DOHH2 (cell line): ENCODE results near the gene CHFR.
"Not testable (repeated sequence)": the region's sequence is repeated elsewhere in the genome, so short reads cannot be mapped to it uniquely, and the experiment has no call there.

ENCODE experiments used
- H3F3A ChIP-seq: fragments of 200-600 bp; sonication (generic), shearing (Covaris generic); 2 replicates; pipeline ENCODE4 v1.6.0; 2016; ENCODE audit warnings: antibody characterized with exemption, mild to moderate bottlenecking; ENCODE audit not compliant: control insufficient read depth, insufficient read depth
- H3K27ac ChIP-seq: fragments of 200-600 bp; sonication (generic); 2 replicates; pipeline ENCODE4 v1.5.1; 2014; ENCODE audit warnings: low read depth, mild to moderate bottlenecking, low read length, moderate library complexity
- H3K27me3 ChIP-seq: fragments of 200-600 bp; sonication (generic); 2 replicates; pipeline ENCODE4 v1.6.1; 2014; ENCODE audit warnings: mild to moderate bottlenecking, low read length, mixed read lengths; ENCODE audit not compliant: control insufficient read depth
- H3K36me3 ChIP-seq: fragments of 200-600 bp; sonication (generic); 2 replicates; pipeline ENCODE4 v1.6.1; 2014; ENCODE audit warnings: mild to moderate bottlenecking, low read length, moderate library complexity, mixed read lengths; ENCODE audit not compliant: control insufficient read depth
- H3K4me1 ChIP-seq: fragments of 200-600 bp; sonication (generic); 2 replicates; pipeline ENCODE4 v1.6.1; 2014; ENCODE audit warnings: mild to moderate bottlenecking, low read length, mixed read lengths; ENCODE audit not compliant: control insufficient read depth
- H3K4me2 ChIP-seq: fragments of 200-600 bp; sonication (generic); 2 replicates; pipeline ENCODE4 v1.6.0; 2014; ENCODE audit warnings: mild to moderate bottlenecking, low read length, moderate library complexity
- H3K4me3 ChIP-seq: fragments of 200-600 bp; sonication (generic); 2 replicates; pipeline ENCODE4 v1.5.1; 2014; ENCODE audit warnings: mild to moderate bottlenecking, low read length, mixed read lengths
- H3K79me2 ChIP-seq: fragments of 200-600 bp; sonication (generic); 2 replicates; pipeline ENCODE4 v1.6.1; 2014; ENCODE audit warnings: mild to moderate bottlenecking, low read length, mixed read lengths; ENCODE audit not compliant: control insufficient read depth
- H3K9me2 ChIP-seq: fragments of 200-600 bp; sonication (generic); replicated peaks from 2 replicates; pipeline ENCODE4 v1.6.1; 2014; ENCODE audit warnings: mild to moderate bottlenecking, low read length, mixed read lengths; ENCODE audit not compliant: control insufficient read depth
- H3K9me3 ChIP-seq: fragments of 200-600 bp; sonication (generic); 2 replicates; pipeline ENCODE4 v1.6.1; 2014; ENCODE audit warnings: antibody characterized with exemption, low read length, mixed read lengths; ENCODE audit not compliant: control insufficient read depth, insufficient read depth
- H4K20me1 ChIP-seq: fragments of 200-600 bp; sonication (generic); 2 replicates; pipeline ENCODE4 v1.6.0; 2014; ENCODE audit warnings: low read depth, mild to moderate bottlenecking, antibody characterized with exemption, low read length, moderate library complexity; ENCODE audit not compliant: control insufficient read depth, insufficient read depth
- EZH2phosphoT487 ChIP-seq: fragments of 200-600 bp; sonication (generic); IDR thresholded peaks from 2 replicates; pipeline ENCODE4 v1.6.1; 2017; ENCODE audit warnings: borderline replicate concordance, mild to moderate bottlenecking, antibody characterized with exemption, low read length, moderate library complexity, mixed read lengths
- TF ChIP-seq, protein P1 (sequence below): fragments of 200-600 bp; sonication (generic); IDR thresholded peaks from one replicate; pipeline ENCODE4 v1.5.1; 2014; ENCODE audit warnings: antibody characterized with exemption, mild to moderate bottlenecking, low read depth, low read length; ENCODE audit not compliant: poor library complexity, severe bottlenecking

The CHFR gene

DNA sequence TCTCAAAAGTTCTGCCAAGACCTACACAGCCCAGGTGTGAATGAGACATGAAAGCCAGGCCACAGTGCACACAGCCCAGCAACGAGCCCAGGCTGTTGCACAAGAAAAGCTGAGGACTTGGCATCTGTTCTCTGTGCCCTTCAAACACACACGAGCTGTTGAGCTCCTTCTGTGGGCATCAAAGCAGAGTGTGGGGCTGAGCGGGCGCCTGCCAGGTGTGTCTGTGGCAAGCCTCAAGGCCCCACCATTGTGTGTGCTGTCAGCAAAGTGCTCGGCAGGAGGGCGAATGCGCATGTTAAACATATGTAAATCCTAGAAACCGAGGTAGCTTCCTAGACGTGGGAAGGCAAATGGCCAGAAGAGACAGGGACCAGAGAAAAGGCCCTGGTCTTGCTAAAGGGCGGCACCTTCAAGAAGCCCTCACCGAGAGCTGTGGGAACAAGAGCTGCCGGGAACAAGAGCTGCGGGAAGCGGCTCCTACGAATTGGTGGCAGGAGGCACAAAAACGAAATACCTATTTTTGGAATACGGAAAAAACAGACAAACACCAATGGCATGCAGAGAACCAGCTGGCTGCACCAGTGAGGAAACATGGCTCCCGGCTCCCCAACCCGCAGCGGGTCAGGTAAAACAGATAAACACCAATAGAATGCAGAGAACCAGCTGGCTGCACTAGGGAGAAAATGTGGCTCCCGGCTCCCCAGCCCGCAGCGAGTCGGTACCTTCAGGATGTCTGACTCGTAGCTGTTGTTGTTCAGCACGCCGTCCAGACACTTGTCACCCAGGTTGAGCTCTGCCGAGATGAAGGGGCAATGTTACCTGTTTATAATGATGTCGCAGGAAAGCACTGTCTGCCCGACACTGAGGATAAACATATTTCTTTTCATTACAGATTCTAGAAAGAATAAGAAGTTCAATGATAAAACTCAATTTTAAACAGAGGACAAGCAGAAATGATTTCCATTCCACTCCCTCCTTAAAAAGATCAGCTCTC lies 39.7 kb downstream of the CHFR start:
- no peaks in the 10 kb centered on the region for H3K9me3 ChIP-seq
- H3K4me1 ChIP-seq = peaks cover 15% of the 10 kb centered on the region
- no peaks in the 10 kb centered on the region for H3K27me3 ChIP-seq
- H3K36me3 ChIP-seq = peaks cover 42% of the 10 kb centered on the region
- H3K4me2 ChIP-seq = no peak overlapping the region
- no peaks in the 10 kb centered on the region for H3K79me2 ChIP-seq
- H3K27ac ChIP-seq = no peak overlapping the region
- H3K9me2 ChIP-seq = no peaks in the 10 kb centered on the region
- no peaks in the 10 kb centered on the region for H4K20me1 ChIP-seq
- TF ChIP-seq, protein P1, sequence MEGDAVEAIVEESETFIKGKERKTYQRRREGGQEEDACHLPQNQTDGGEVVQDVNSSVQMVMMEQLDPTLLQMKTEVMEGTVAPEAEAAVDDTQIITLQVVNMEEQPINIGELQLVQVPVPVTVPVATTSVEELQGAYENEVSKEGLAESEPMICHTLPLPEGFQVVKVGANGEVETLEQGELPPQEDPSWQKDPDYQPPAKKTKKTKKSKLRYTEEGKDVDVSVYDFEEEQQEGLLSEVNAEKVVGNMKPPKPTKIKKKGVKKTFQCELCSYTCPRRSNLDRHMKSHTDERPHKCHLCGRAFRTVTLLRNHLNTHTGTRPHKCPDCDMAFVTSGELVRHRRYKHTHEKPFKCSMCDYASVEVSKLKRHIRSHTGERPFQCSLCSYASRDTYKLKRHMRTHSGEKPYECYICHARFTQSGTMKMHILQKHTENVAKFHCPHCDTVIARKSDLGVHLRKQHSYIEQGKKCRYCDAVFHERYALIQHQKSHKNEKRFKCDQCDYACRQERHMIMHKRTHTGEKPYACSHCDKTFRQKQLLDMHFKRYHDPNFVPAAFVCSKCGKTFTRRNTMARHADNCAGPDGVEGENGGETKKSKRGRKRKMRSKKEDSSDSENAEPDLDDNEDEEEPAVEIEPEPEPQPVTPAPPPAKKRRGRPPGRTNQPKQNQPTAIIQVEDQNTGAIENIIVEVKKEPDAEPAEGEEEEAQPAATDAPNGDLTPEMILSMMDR = no peak
- TF ChIP-seq EZH2phosphoT487 = no peak
- H3F3A ChIP-seq = no peaks in the 10 kb centered on the region
- H3K4me3 ChIP-seq = no peak overlapping the region

DNA sequence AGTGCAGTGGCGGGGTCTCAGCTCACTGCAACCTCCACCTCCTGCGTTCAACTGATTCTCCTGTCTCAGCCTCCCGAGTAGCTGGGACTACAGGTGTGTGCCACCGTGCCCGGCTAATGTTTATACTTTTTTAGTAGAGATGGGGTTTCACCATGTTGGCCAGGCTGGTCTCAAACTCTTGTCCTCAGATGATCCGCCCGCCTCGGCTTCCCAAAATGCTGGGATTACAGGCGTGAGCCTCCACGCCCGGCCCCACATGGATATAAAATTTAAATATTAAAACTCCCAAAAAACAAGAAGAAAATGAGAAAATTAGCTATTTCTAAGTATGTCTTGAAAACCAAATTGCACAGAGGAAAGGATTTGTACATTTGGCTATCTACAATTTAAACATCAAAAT lies 42.7 kb downstream of the CHFR start:
- H3K36me3 ChIP-seq = peaks cover 38% of the 10 kb centered on the region
- H3F3A ChIP-seq, H3K4me1 ChIP-seq, H3K27ac ChIP-seq, H4K20me1 ChIP-seq, H3K9me2 ChIP-seq, H3K4me2 ChIP-seq, H3K79me2 ChIP-seq, H3K4me3 ChIP-seq, H3K27me3 ChIP-seq, H3K9me3 ChIP-seq: not testable (repeated sequence)

DNA sequence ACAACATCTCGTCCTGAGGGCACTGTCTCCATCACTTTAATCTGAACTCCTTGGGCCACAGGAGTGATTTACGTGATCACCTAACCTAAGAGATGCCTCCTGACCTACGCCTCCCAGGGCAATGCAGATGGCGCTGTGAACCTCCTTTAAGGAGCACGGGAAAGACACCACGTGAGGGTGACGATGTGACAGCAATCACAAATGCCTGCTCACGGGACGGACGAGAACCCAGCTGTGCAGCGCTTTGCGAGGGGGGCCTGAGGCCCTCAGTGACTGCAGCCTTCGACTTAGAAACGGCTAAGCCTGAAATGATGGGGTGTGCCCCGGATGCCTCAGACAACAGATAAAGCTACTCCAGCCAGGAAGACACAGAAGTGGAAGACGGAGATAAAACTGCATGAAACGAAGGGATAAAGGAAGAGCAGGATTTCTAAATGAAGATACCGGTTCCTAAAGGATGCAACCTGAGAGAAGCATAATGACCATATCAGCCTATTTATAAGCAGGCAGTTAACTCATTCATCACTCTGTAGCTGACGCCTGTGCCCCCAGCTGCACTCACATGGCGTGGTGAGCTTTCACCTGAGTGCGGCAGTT lies 44.9 kb downstream of the CHFR start:
- TF ChIP-seq EZH2phosphoT487 = no peak
- TF ChIP-seq, protein P1 = no peak
- no peaks in the 10 kb centered on the region for H3K9me2 ChIP-seq
- H3K36me3 ChIP-seq = peaks cover 31% of the 10 kb centered on the region

DNA sequence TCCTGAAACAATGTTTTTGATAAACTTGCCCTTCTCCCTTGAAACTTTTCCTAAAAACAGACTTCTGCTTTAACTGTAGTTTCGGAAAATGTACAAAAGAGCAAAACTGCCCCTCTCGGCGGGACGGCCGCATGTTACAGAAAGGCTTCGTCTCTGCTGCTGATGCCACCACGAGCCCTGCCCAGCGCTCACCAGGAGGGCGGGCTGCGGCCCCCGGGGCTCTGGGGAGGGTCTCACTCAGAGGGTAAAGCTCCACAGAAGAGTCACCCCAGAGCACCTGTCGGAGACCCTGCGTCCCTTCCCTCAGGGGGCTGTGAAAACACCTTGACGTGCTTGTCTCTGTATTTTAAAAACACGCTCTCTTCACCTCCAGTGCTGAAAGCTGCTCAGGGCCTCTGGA lies 46.3 kb downstream of the CHFR start:
- TF ChIP-seq, protein P1 = no peak
- TF ChIP-seq EZH2phosphoT487 = no peak
- H3K36me3 ChIP-seq = peaks cover 24% of the 10 kb centered on the region

More for the DNA sequence above, 44.9 kb downstream of the CHFR start:
- Histone ChIP-seq H3K4me2 (no peak overlapping the region), H3K4me1 (no peaks in the 10 kb centered on the region; the same call in 1 of the 2 replicates), H4K20me1 (no peaks in the 10 kb centered on the region), H3K9me3 (no peaks in the 10 kb centered on the region), H3K4me3 (no peak overlapping the region), H3K79me2 (no peaks in the 10 kb centered on the region), H3K27ac (no peak overlapping the region), H3K27me3 (no peaks in the 10 kb centered on the region), H3F3A (no peaks in the 10 kb centered on the region)

More for the DNA sequence above, 46.3 kb downstream of the CHFR start:
- Histone ChIP-seq H3K4me3 (no peak overlapping the region), H3K79me2 (no peaks in the 10 kb centered on the region), H3K4me2 (no peak overlapping the region), H3K9me2 (no peaks in the 10 kb centered on the region), H3K27me3 (no peaks in the 10 kb centered on the region), H3K27ac (no peak overlapping the region), H3K9me3 (no peaks in the 10 kb centered on the region), H4K20me1 (no peaks in the 10 kb centered on the region), H3F3A (no peaks in the 10 kb centered on the region), H3K4me1 (peaks cover 12% of the 10 kb centered on the region)
